ENCODE measurements around the gene DAB2.
"Not testable (repeated sequence)": the region's sequence is repeated elsewhere in the genome, so short reads cannot be mapped to it uniquely, and the experiment has no call there.

The DAB2 gene

GRCh38 chr5:39420482-39421145 is 4.2 kb downstream of the DAB2 start:
- no peak for DNase-seq
- no peak for ATAC-seq

GRCh38 chr5:39419796-39420195 is 5.0 kb downstream of the DAB2 start:
- ATAC-seq (no peak), DNase-seq (no peak)

DNA sequence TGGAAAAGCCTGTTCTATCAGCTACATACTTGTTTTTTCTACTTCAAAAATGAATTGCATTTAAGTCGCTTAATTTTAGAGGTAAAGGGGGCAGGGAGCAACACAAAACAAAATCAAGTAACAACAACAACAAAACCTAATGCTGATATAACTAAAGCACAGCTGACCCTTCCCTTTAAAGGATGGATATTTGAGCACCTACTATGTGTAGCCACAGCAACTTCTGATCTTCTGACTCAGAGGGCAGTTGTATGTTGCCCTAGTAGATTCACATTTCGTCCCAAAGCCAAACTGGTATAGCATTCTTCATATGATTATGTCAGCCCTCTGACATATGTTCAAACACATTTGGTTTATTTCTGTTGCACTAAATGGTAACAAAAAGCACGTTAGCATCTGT is 6.8 kb downstream of the DAB2 start:
- DNase-seq (no peak), ATAC-seq (no peak)

GRCh38 chr5:39415201-39415600 is 9.6 kb downstream of the DAB2 start:
- ATAC-seq (no peak), DNase-seq (no peak)

- no peak for ATAC-seq
- DNase-seq, result no peak
Observed at GRCh38 chr5:39414426-39414825, 10.4 kb downstream of the DAB2 start.

DNA sequence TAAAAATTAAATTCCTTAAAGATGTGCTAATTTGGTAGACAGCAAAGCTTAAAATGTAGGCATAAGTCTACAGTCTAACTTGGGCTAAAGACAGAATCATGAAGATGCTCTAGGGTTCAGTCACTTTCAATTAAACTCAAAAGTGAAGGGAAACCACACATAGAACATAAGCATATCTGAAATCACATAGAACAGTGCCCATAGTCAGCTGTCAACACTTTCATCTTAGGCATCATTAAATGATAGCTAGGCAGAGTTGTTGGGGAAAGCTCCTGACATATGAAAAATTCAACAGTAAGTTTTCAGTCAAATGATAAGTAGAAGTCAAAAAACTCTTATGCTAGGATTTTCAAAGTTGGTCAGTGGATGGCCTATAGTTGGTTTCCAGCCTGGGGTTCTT is 11.0 kb downstream of the DAB2 start:
- no peak for ATAC-seq
- DNase-seq, result no peak

- no peak for DNase-seq
- no peak for ATAC-seq
Observed at GRCh38 chr5:39412721-39413394, 11.9 kb downstream of the DAB2 start.

GRCh38 chr5:39411985-39412384 is 12.8 kb downstream of the DAB2 start:
- DNase-seq (no peak), ATAC-seq (no peak)

DNA sequence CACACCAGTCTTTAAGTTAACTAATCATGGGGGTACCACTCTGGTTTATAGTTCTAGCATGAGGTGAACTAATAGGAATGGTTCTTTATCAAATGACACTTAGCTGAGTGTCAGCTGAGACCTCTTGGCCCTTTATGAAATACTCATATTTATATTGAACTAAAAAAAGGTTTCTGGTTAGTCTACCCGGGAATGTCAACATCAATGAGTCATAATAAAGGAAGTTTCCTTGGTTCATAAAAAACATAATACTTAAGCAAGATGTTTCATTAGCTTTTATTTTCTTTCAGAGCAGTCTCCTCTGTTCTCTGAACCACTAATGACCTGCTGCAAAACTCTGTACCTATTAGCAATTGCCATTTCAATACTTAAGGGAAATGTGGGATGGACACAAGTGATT is 13.7 kb downstream of the DAB2 start:
- ATAC-seq (no peak), DNase-seq (no peak)

- ATAC-seq (no peak), DNase-seq (no peak)
Observed at GRCh38 chr5:39409033-39409432, 15.7 kb downstream of the DAB2 start.

DNA sequence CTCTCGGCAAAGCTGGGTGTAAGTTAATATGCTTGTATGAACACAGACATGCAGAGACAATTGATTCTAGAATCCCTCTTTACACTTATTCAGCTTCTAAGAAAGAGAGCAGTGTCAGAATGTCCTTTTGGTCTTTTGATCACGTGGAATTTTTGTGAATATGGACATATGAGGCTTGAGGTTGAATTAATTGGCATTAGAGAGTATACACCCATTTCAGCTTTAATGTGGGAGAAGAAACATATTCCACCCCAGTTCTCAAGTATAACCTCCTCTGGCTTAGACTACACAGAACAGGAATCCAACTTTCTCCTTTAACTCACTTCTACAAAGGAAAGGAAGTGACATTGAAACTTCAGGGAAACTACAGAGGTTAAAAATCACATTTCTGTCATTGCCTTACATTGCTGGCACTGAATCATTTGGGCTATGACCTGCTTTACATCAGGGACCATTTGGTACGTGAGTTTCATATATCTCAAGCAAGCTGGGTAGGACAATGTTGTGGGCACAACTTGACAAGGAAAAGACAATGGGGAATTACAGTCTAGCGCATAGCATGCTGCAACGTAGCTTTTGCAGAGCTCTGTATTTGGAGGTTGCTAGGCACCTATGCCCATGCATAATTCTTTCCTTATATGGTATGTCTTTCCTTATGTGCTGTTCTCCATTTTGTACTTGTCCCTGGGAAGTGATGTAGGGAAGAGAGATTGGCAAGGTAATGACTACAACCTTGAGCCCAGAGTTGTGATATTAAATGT is 19.5 kb downstream of the DAB2 start:
- DNase-seq (no peak), ATAC-seq (no peak)

DNA sequence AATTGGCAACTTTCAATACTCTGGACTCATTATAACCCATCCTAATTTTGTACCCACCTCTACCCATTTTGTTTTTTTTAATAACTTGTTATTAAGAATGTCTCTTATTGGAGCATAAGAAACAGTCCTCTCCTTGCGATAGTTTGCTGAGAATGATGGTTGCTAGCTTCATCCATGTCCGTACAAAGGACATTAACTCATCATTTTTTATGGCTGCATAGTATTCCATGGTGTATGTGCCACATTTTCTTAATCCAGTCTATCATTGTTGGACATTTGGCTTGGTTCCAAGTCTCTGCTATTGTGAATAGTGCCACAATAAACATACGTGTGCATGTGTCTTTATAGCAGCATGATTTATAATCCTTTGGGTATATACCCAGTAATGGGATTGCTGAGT is 21.0 kb downstream of the DAB2 start:
- DNase-seq, ATAC-seq: not testable (repeated sequence)

DNA sequence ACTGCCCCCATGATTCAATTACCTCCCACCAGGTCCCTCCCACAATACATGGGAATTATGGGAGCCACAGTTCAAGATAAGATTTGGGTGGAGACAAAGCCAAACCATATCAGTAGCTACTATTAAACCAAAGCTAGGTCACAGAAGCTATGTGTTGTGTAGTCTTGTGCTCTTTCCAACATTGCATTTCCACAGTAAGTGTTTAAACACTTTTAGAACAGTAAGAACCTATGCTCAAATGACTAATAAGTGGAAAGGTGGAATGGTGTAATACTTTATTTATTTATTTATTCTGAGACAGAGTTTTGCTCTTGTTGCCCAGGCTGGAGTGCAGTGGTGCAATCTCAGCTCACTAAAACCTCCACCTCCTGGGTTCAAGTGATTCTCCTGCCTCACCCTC is 22.6 kb downstream of the DAB2 start:
- DNase-seq, ATAC-seq: not testable (repeated sequence)

DNA sequence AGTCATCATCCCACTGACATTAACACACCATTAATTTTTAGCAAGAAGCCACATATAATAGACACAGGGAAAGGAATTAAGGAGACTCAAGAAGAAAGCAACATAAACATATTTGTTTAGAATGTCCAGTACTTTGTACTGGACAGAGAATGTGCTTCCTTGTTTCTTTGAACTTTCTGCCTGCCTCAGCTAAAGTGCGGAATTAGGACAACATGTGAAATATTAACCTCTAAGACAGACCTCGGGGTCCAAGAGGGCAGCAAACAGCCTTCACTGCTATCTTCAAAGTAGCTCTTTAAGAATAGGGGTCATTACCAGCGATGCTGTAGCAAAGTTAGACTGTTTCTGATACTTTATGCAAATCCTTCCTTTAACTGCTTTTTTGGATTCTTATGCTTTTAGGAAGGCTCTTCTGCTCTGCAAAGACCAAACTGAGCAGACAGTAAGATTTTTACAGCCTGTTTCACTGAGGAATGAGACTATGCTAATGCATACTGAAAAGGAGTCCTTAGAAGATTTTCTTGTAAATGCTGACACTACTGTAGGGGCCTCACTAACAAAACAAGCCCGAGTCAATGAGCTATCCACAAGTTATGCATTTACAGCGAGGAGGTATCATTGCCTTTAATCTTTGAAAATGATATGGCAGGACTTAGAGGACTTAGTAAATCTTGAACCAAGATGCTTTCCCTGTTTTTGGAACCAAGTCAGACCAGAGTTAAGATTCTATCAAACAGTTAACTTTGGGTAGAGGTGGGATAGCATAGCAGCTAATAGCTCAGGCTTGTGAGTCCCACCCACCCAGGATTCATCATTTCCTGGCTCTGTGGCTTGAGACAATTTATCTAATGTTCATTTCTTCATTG is 23.8 kb downstream of the DAB2 start:
- DNase-seq, result no peak

GRCh38 chr5:39399135-39400036 is 25.4 kb downstream of the DAB2 start:
- DNase-seq (no peak), ATAC-seq (no peak)

More for the DNA sequence above, 23.8 kb downstream of the DAB2 start:
- ATAC-seq, result no peak

GRCh38 chr5:39396843-39397242 is 27.9 kb downstream of the DAB2 start:
- DNase-seq (no peak), ATAC-seq (no peak)

- ATAC-seq (no peak), DNase-seq (no peak)
Observed at GRCh38 chr5:39395521-39395920, 29.3 kb downstream of the DAB2 start.

DNA sequence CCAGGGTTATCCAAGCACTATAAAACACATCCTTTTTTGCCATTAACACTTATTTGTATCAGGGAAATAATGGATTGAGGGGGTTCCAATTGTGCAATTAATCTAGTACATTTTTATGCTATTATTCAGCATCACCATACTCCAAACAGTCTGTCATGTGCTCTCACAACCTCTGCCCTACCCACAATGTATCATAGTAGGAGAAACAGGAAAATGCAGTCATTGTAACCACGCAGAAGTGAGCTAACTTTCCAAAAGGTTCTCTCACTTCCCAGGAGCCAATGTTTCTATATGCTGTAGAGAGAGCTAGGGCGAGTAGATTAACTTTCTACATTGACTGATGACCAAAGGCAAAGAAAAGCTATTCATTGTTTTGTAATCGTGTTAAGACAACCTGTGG is 29.8 kb downstream of the DAB2 start:
- no peak for ATAC-seq
- DNase-seq, result no peak

DNA sequence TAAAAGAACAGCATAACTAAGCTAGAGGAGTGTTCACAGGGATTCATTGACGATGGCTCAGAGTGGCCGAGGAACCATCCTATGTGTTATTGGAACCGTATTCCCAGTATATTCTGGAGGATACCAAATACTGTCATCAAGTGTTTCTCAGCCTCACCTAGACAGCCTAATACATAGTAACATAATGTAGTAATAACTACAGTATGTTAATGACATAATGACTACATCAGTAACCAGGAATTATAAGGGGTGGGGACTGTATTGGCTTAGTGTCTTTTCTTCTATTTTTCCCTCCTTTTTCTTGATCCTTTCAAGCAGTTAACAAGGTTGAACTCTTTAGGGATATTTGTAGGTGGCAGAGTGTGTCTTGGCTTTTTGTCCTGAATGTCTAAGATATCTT is 33.8 kb downstream of the DAB2 start:
- ATAC-seq (no peak), DNase-seq (no peak)

GRCh38 chr5:39387293-39387692 is 37.5 kb downstream of the DAB2 start:
- no peak for DNase-seq
- no peak for ATAC-seq

DNA sequence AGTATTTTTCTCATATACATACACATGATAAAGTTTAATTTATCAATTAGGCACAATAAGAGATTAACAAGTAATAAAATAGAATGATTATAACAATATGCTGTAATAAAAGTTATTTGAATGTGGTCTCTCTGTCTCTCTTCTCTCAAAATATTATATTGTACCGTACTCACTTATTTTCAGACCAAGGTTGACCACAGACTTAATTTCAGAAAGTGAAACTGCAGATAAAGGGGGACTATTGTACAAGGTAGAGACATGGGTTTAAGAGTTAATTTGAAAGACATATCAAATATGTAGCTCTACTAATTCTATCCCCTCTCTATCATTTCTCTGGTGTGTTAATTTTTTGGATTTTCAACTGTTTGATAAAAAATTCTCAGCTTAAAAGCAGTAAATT is 40.5 kb downstream of the DAB2 start:
- no peak for ATAC-seq
- no peak for DNase-seq

Data from stimulated activated naive CD8-positive, alpha-beta T cell treated with anti-CD3 and anti-CD28 coated beads, Interleukin-15, Interleukin-2, amounts not matched to agents 100 U/mL and 50 U/mL, for 24 hours (primary cell).